Ascending aorta (tissue), 2 donors: ENCODE results near the gene KATNA1. TPM values are rescaled to one million over a fixed set of nuclear protein-coding genes. Genes with fewer than 3 reads are reported as not detected.

ENCODE experiments used
- DNase-seq, 2 donors: peaks; one replicate each; pipeline ENCODE4 v3.0.0-alpha.2; 2019; ENCODE audit warnings: low spot score in 2 of 2
- H3K27ac ChIP-seq, 2 donors: fragments of 200-600 bp; sonication (generic); one replicate each; pipeline ENCODE4 v1.5.1; 2016 to 2017; ENCODE audit warnings: mild to moderate bottlenecking in 1 of 2
- H3K27me3 ChIP-seq: fragments of 200-600 bp; sonication (generic); one replicate; pipeline ENCODE4 v1.5.1; 2017
- H3K36me3 ChIP-seq, 2 donors: fragments of 200-600 bp; sonication (generic); one replicate each; pipeline ENCODE4 v1.5.1; 2016
- H3K4me1 ChIP-seq, 2 donors: fragments of 200-600 bp; sonication (generic); one replicate each; pipeline ENCODE4 v1.5.1; 2016 to 2017; ENCODE audit warnings: mild to moderate bottlenecking in 1 of 2
- H3K4me3 ChIP-seq, 2 donors: fragments of 200-600 bp; sonication (generic); one replicate each; pipeline ENCODE4 v1.5.1; 2016 to 2017; ENCODE audit warnings: mild to moderate bottlenecking in 1 of 2
- H3K9me3 ChIP-seq, 2 donors: fragments of 200-600 bp; sonication (generic); one replicate each; pipeline ENCODE4 v1.5.1; 2016
- intact Hi-C: fragments of 100-400 bp; cut with DNase I; formaldehyde crosslinking; loops from one replicate; pipeline ENCODE4 v1.15.1; 2023
- total RNA-seq: library from RNA; depleted of rRNA; stranded (reverse); fragments of >200 nt; gene quantifications from one replicate; pipeline ENCODE4 v1.1.0, GENCODE V29; 2016
- TF ChIP-seq, protein P1 (sequence below), 3 experiments: fragments of 200-600 bp in 2 of 3; fragments of 450-650 bp in 1 of 3; sonication (generic) in 2 of 3; IDR thresholded peaks; one replicate each; pipeline ENCODE4 v1.5.1; 2016 to 2019; ENCODE audit warnings: antibody characterized with exemption in 3 of 3, mild to moderate bottlenecking in 1 of 3, moderate library complexity in 1 of 3

Gene KATNA1
- total RNA-seq, 1 donor from 2014 or later, result 0.64 TPM

- Histone ChIP-seq H3K36me3 (no peaks in the 10 kb centered on the region), H3K9me3 (no peaks in the 10 kb centered on the region), H3K4me1 (no peaks in the 10 kb centered on the region), H3K27ac (no peak overlapping the region), H3K4me3 (no peak overlapping the region), H3K27me3 (no peaks in the 10 kb centered on the region)
- TF ChIP-seq, protein P1, sequence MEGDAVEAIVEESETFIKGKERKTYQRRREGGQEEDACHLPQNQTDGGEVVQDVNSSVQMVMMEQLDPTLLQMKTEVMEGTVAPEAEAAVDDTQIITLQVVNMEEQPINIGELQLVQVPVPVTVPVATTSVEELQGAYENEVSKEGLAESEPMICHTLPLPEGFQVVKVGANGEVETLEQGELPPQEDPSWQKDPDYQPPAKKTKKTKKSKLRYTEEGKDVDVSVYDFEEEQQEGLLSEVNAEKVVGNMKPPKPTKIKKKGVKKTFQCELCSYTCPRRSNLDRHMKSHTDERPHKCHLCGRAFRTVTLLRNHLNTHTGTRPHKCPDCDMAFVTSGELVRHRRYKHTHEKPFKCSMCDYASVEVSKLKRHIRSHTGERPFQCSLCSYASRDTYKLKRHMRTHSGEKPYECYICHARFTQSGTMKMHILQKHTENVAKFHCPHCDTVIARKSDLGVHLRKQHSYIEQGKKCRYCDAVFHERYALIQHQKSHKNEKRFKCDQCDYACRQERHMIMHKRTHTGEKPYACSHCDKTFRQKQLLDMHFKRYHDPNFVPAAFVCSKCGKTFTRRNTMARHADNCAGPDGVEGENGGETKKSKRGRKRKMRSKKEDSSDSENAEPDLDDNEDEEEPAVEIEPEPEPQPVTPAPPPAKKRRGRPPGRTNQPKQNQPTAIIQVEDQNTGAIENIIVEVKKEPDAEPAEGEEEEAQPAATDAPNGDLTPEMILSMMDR (IDR thresholded peaks at IDR 0.05), result no peak
- intact Hi-C loops, result no loop called here
- no peak for DNase-seq
Observed at GRCh38 chr6:149558029-149558428, 90.5 kb downstream of the KATNA1 start.

- TF ChIP-seq, protein P1 (IDR thresholded peaks at IDR 0.05), result no peak
- Histone ChIP-seq H3K36me3 (no peaks in the 10 kb centered on the region), H3K27me3 (no peaks in the 10 kb centered on the region), H3K4me3 (no peak overlapping the region), H3K4me1 (no peaks in the 10 kb centered on the region), H3K27ac (no peak overlapping the region), H3K9me3 (no peaks in the 10 kb centered on the region)
- DNase-seq, result no peak
- intact Hi-C loops, result no loop called here
Observed at GRCh38 chr6:149551920-149552319, 96.6 kb downstream of the KATNA1 start.

GRCh38 chr6:149545754-149546471 lies 102.6 kb downstream of the KATNA1 start, which contains the start of gene PPIL4:
Gene PPIL4, minus strand, starts transcription at chr6:149546043. Its CDS starts 38 bp downstream, at chr6:149546005.
- intact Hi-C loops, result loop anchor here (1.0 to 10.0 kb wide), 4 partner anchors 20 to 231 kb away; partner anchors contain the start of genes GINM1, KATNA1, LATS1 and TAB2
- TF ChIP-seq, protein P1 (IDR thresholded peaks at IDR 0.05), result peak; percentile 61 to 70 (median 70)
- peak; percentile 87 to 98 for DNase-seq

DNA sequence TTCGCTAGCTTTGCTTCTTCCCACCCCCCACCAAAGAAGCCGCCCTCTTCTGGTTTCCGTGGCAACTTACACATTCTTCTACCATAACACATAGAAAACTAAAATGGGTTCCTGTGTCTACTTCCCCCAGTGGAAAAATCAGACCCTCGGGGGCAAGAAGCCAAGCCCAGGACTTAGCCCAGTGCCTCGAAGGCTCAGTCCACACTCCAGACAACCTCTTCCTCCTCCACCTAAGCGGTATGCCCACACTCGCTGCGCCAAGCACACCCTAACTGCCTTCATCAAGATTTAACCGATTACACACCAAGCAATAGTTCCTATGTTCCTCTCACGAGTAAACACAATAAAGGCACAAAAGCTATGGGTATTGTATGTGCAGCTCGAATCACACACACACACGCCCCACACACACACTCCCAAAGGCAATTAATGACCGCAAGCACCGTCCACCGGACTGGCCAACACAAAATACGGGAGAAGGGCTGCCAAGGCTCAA lies 103.2 kb downstream of the KATNA1 start:
- intact Hi-C loops, result loop anchor here (5.0 to 10.0 kb wide), 2 partner anchors 172 to 231 kb away; partner anchors contain the start of genes LATS1 and TAB2
- H3K27ac ChIP-seq, result peak overlapping the region; percentile 88 to 98
- peaks cover 4 to 6% of the 10 kb centered on the region in 2 donors for H3K36me3 ChIP-seq
- H3K9me3 ChIP-seq, result no peaks in the 10 kb centered on the region
- no peaks in the 10 kb centered on the region for H3K27me3 ChIP-seq
- DNase-seq, result peak in 1 of 2 donors; percentile 75
- TF ChIP-seq, protein P1 (IDR thresholded peaks at IDR 0.05), result no peak
- peak overlapping the region; percentile 72 to 84 for H3K4me3 ChIP-seq
- H3K4me1 ChIP-seq, result peaks cover 4 to 25% of the 10 kb centered on the region in 2 donors

More at GRCh38 chr6:149545754-149546471, 102.6 kb downstream of the KATNA1 start, which contains the start of gene PPIL4:
- Histone ChIP-seq H3K36me3 (peaks cover 0 to under 1% of the 10 kb centered on the region in 2 donors), H3K4me3 (peak within 1 kb of the TSS; percentile 72 to 84), H3K27me3 (no peaks in the 10 kb centered on the region), H3K27ac (peak within 1 kb of the TSS; percentile 88 to 98), H3K9me3 (no peaks in the 10 kb centered on the region), H3K4me1 (peaks cover 4 to 25% of the 10 kb centered on the region in 2 donors)

Other genes with a start within 250 kb of the KATNA1 start
- not detected for gene SUMO4, start 248.5 kb downstream of the KATNA1 start, total RNA-seq
- 1.5 TPM for gene ZC3H12D, start 163.7 kb downstream of the KATNA1 start, total RNA-seq
- 8.9 TPM for gene PPIL4, start 102.7 kb downstream of the KATNA1 start, total RNA-seq
- 36.4 TPM for gene GINM1, start 82.3 kb downstream of the KATNA1 start, total RNA-seq
- 11.9 TPM for gene LATS1, start 69.4 kb upstream of the KATNA1 start, total RNA-seq
- 2.9 TPM for gene NUP43, start 97.8 kb upstream of the KATNA1 start, total RNA-seq
- gene PCMT1, start 101.0 kb upstream of the KATNA1 start, total RNA-seq, result 23.5 TPM
- gene LRP11, start 215.6 kb upstream of the KATNA1 start, total RNA-seq, result 39.1 TPM
- gene RAET1E, start 249.4 kb upstream of the KATNA1 start, total RNA-seq, result not detected